Erythroblast (primary cell): ENCODE results near the gene CYB561D2.
A peak's percentile ranks its signal among the peaks of the same experiment; 100 is the strongest.
"Not testable (repeated sequence)": the region's sequence is repeated elsewhere in the genome, so short reads cannot be mapped to it uniquely, and the experiment has no call there.

ENCODE experiments used
- DNase-seq, 2 experiments: peaks; one replicate each; lab custom pipeline; 2025; lab: John Stamatoyannopoulos, UW
- GATA1 ChIP-seq: IDR thresholded peaks from 2 replicates; pipeline ENCODE4 v1.6.1; 2011; ENCODE audit warnings: low read depth, mild to moderate bottlenecking, control low read depth, low read length, moderate library complexity
- POLR2A ChIP-seq: IDR thresholded peaks from 2 replicates; pipeline ENCODE4 v1.6.1; 2011; ENCODE audit warnings: mild to moderate bottlenecking, low read length

The CYB561D2 gene, protein sequence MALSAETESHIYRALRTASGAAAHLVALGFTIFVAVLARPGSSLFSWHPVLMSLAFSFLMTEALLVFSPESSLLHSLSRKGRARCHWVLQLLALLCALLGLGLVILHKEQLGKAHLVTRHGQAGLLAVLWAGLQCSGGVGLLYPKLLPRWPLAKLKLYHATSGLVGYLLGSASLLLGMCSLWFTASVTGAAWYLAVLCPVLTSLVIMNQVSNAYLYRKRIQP

DNA sequence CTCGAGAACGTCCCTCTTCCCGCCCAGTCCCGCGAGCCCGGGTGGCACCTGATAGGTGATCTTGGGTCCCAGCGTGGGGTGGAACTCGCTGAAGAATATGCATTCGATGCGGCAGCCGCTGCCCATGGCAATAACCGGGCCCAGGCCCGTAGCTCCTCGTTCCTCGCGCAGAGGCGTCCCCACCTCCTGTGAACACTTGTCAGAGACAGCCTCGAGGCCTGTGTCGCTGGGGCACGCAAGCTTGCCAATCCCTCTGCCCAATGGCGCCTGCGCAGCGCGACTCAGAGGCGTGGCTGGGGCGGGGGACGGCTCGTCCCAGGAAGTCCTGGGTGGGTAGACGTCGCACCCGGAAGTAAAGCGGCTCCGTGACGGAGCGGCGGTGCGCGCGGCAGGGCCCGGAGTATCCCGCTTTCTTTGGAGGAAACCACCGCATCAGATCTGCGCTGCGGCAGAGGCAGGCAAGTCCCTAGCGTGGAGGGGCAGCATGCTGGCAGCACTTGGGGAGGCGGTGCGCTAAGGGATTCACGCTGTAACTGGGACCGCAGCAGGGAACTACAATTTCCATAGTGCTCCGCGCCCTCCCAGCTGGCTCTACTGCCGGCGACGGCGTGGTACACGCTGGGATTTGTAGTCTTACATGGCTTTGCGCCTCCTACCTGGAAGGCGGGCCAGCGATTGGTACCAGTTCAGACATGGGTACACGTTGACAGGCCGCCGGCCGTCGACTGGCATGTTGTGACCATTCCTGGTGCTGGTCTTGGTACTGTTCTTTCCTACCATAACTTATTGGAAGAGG lies at the start of gene CYB561D2, which contains the start of gene NPRL2:
TSS of gene CYB561D2 (plus strand) at position 336 of the 796 bp plus-strand sequence. CDS start 572 bp downstream, outside the sequence.
TSS of gene NPRL2 (minus strand) at position 249 of the 796 bp plus-strand sequence. CDS start at position 126, 123 bp downstream.
- DNase-seq: peak; percentile 96
- TF ChIP-seq GATA1 (no peak), POLR2A (peak; percentile 92)

DNA sequence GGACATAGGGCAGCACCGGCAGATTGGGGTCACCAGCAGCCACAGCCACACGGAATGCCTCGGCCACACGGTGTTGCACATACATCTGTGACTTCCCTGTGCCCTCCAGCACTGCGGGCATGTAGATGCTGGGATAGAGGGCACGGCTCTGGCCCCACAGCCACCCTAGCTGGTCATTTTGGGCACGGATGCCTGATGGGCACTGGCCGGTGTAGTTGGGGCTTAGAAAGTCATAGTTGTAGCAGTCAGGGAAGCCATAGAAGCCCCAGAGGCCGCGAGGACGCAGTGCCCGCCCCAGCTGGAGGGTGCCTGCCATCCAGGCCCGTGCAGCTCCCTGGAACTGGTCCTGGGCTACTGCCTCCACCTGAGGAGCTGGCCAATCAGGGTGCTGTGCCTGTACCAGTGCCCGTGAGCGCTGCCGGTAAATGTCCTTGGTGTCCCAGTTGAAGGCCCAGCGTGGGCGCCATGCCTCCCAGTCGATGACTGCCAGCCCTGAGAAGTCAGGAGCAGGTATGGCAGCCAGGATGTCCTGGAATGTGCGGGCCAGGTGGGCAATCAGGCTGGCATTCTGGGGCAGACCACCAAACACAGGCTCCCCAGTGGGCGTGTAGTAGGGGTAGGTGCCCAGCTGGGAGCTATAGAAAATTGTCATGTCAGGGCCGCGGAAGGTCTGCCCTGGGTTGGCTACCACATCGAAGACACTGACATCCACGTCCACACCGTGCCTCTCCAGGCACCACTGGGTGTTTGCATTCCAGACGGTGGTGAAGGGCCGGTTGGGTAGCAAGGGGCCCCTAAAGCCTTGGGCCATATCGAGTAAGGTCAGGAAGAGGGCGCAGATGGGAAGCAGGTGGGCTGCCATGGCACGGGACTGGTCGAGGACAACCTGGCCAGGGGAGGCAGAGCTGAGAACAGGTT lies 48.3 kb upstream of the CYB561D2 start:
- no peak for DNase-seq
- TF ChIP-seq POLR2A (no peak), GATA1 (no peak)

DNA sequence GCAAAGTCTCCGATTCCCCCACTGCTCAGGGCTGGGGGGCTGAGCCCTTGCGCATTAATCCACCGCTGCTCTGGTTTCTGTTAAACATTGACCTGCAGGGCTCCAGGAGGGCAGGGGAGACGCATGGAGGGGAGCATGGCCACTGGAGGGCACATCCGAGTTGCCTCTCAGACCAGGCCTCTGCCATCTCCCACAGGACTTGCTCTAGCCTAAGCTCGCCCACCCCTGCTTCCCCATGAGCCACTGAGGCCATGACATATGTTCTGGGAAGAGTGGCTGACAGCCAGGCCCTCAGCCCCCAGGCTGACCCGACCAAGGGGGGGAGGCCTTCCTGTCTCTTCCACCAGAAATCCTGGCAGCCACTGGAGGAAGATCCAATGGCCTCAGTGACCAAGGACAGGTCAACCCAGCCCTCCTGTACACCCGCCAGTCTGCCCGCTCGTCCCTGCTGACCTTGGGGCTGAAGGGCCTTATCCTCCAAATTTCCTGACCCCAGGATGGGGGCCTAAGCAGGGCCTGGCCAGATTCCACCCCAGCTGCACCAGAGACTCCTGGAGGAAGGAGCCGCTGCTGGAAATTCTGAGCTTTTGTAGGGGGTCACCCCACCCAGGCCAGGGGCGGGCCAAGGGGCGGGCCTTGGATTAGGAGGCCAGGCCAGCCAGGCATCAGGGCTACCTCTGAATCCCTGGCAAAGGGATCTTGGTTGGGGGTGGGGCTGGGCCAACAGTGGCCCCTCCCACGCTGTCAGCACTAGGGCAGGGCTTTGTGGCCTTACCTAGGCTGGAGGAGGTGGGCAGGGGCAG lies 47.4 kb upstream of the CYB561D2 start, which contains the start of gene HYAL1:
TSS of gene HYAL1 (minus strand) at position 562 of the 803 bp plus-strand sequence. CDS start 618 bp downstream, outside the sequence.
- TF ChIP-seq GATA1: no peak
- TF ChIP-seq POLR2A: no peak

DNA sequence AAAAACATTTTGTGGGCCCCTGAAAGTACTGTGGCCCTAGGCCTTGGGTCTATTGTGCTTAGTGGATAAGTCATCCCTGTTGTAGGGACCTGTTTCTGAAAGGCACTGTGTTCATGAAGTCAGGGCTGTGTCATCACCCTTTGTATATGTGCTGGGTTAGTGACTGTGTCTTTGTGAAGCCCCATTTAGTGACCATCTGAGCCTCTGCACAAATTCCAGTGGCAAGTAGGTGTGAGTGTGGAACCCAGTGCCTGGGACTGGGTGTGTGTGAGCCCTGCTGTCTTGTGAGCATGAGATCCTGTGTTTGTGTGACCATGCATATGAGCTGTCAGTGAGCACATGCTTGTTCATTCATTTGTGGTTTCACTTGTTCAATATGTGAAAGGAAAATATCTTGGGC lies 46.1 kb upstream of the CYB561D2 start:
- TF ChIP-seq GATA1: no peak
- no peak for TF ChIP-seq POLR2A
- DNase-seq: no peak

More for the DNA sequence above, 47.4 kb upstream of the CYB561D2 start, which contains the start of gene HYAL1:
- peak in 1 of 2 experiments; percentile 44 for DNase-seq

DNA sequence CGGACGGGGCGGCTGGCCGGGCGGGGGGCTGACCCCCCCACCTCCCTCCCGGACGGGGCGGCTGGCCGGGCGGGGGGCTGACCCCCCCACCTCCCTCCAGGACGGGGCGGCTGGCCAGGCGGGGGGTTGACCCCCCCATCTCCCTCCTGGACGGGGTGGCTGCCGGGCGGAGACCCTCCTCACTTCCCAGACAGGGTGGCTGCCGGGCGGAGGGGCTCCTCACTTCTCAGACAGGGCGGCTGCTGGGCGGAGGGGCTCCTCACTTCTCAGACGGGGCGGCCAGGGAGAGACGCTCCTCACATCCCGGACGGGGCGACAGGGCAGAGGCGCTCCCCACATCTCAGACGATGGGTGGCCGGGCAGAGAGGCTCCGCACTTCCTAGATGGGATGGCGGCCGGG lies 38.6 kb upstream of the CYB561D2 start:
- DNase-seq: not testable (repeated sequence)

DNA sequence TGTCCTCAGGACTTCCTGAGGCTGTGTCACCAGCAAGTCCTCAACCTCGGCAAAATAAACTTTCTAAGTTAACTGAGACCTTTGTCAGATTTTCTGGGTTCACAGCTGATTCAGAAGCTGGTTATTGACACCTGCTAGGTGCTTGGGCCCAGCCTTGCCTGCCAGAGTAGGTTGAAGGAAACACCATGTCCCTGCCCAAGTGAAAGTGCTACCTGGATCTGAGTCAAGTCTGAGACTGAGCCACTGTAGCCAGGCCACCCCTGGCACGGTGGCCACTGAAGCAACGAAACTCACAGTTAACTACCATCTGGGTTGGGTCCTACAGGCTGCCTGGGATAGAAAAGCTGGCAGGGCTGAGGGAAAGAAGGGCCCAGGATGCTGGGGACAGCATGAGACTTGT lies 36.3 kb upstream of the CYB561D2 start:
- TF ChIP-seq GATA1 (no peak), POLR2A (no peak)

DNA sequence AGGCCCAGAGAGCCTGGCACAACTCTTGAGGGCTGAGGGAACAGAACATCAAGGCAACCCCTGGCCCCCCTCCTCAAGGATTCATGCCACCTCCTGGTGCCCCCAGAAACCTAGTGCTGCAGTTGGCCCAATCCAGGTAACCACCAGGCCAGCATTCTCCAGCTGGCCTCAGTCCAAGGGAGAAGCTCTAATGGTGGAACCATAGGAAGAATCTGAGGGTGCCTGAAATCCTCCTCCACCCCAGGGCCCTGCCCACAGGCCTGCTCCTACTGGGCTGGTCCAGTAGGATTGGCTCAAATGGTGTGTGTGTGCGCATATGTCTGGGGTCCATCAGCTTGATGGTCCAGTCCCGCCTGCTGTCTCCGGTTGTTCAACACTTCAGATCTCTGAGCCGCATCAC lies 35.8 kb upstream of the CYB561D2 start:
- TF ChIP-seq POLR2A (no peak), GATA1 (no peak)
- DNase-seq: no peak

More for the DNA sequence above, 36.3 kb upstream of the CYB561D2 start:
- DNase-seq: no peak

DNA sequence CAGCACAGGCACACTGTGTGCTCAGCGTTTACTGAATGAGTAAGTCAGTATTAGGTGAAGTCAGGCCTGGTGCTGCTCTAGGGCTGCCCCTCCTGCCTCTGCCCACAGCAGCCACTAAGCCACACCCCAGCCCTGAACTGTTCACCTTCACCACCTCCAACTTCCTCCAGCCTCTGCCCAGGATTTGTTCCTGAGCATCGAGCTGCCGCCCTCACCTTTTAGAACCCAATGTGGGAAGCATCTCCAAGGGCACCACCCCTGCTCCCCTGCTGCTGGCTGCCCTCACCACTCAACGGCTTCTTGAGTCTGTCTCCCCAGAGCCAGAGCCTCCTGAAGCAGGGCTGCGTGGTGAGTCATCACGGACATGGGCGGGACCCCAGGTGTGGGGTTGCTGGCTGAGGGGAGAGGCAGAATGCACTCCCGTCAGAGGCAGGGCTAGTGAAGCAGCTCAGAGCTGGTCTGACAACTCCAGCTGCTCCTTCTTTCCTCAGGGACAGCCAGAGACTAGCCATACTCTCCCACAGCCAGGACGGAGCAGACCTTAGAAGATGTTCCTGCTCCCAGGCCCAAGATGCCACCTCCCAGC lies 33.9 kb upstream of the CYB561D2 start:
- TF ChIP-seq GATA1 (no peak), POLR2A (no peak)
- DNase-seq: peak in 1 of 2 experiments; percentile 32

DNA sequence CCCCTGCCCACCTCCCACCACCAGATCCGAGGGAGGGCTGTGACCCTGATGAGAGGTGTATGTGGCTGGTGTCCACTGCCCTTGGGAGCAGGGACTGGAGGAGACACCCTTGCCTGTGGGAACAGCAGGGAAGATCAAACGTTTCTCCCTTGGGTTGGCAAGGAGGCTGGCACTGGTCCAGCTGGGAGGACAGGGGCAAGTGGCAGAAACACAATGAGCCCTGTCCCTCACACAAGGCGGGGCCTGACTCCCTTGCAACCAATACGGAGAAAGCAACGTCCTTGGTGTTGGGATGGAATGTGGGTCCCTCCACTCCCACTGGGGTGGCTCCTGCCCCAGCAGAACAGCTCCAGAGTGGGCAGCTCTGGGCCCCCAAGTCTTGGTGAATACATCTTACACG lies 33.4 kb upstream of the CYB561D2 start:
- no peak for DNase-seq
- TF ChIP-seq POLR2A: no peak

DNA sequence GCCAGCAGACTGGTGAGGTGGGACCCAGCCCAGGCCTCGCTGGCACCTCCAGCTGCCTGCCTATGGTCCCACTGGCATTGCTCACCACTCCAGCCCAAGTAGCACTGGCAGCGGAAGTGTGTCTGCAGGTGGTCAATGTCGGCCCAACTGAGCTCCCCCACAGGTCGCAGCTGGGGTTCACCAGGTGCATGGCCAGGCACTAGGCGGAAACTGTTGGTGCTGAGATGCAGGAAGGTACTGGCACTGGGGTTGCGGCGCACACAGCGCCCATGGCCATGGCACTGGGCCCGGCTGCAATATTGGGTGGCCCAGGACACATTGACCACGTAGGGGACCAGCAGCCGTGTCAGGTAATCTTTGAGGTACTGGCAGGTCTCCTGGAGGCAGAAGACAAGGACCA lies 32.5 kb upstream of the CYB561D2 start:
- DNase-seq: no peak
- no peak for TF ChIP-seq POLR2A
- TF ChIP-seq GATA1: no peak

DNA sequence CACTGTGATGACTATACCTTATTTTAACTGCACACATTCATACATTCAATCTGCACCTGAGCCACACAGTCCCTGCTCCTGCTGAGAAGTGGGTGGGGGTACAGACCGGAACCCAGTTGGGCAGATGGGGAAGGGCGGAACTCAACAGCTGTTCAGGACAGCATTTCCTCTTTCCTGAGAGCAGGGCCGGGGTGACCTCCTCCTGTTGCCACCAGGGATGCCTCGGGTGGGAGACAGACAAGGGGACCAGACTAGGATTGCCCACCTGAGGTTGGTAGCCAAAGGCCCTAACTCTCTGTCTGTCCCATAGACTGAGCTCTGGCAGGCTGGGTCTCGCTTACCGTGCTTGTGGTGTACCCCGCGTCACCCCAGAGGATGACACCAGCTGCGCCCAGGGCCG lies 32.0 kb upstream of the CYB561D2 start:
- TF ChIP-seq GATA1 (no peak), POLR2A (no peak)
- DNase-seq: no peak

DNA sequence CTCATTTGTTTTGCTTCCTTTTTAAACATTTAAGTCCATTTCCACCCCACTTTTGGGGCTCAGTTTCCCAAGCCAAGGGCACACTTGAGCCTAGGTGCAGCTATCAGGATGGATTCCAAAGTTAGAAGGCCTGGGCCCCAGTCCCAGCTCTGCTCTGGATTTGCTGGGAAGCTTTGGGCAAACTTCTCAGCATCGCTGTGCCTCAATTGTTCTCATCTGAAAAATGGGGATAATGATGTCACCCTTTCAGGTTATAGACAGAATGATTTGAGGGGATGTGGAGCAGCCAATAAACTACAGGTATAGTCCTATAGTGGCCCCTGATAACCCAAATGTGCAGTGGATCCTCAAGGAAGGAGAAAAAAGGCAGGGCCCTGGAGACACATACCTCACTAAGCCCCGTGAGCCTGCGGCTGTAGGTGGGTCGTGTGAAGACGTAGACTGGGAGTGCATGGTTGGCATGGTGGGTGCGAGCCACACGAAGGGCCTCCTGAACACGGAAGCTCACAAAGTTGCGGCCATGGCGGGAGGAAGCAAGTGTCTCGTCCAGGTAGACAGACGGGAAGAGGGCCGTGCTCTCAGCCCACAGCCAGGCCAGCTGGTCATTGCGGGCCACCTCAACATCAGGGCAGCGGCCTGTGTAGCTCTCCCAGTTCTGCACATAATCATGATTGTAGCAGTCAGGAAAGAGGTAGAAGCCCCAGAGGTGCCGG lies 31.3 kb upstream of the CYB561D2 start:
- no peak for TF ChIP-seq GATA1
- no peak for TF ChIP-seq POLR2A
- DNase-seq: no peak
